Mesenchymal stem cell (in vitro differentiated cells and primary cell): Measurements from ENCODE around the gene SSNA1.

Experiments
- DNase-seq: peaks from one replicate; pipeline ENCODE4 v3.0.0-alpha.2; 2013
- H2AFZ ChIP-seq: one replicate; pipeline ENCODE4 v1.6.1; 2013; ENCODE audit warnings: low read depth, mild to moderate bottlenecking, control low read depth, inconsistent platforms, low read length, moderate library complexity
- H2AK5ac ChIP-seq: 2 replicates; pipeline ENCODE4 v1.6.1; 2013; ENCODE audit warnings: low read length, moderate library complexity, mild to moderate bottlenecking, inconsistent platforms; ENCODE audit not compliant: severe bottlenecking
- H2BK120ac ChIP-seq: one replicate; pipeline ENCODE4 v1.6.1; 2013; ENCODE audit warnings: low read depth, mild to moderate bottlenecking, inconsistent platforms, low read length, moderate library complexity
- H2BK12ac ChIP-seq, 2 experiments: one replicate each; pipeline ENCODE4 v1.6.1; 2013; ENCODE audit warnings: inconsistent platforms in 2 of 2, low read length in 2 of 2, mild to moderate bottlenecking in 2 of 2, moderate library complexity in 2 of 2, control low read depth in 1 of 2
- H2BK15ac ChIP-seq: one replicate; pipeline ENCODE4 v1.6.1; 2013; ENCODE audit warnings: mild to moderate bottlenecking, low read depth, inconsistent platforms; ENCODE audit not compliant: poor library complexity, severe bottlenecking
- H2BK5ac ChIP-seq: 2 replicates; pipeline ENCODE4 v1.6.1; 2013; ENCODE audit warnings: low read depth, mild to moderate bottlenecking, low read length, control low read depth, inconsistent platforms; ENCODE audit not compliant: poor library complexity, severe bottlenecking
- H3K14ac ChIP-seq, 2 experiments: one replicate each; pipeline ENCODE4 v1.6.1; 2013; ENCODE audit warnings: inconsistent platforms in 2 of 2, low read length in 2 of 2, control low read depth in 1 of 2, mild to moderate bottlenecking in 1 of 2, moderate library complexity in 1 of 2
- H3K18ac ChIP-seq, 2 experiments: one replicate each; pipeline ENCODE4 v1.6.1; 2013; ENCODE audit warnings: inconsistent platforms in 2 of 2, low read length in 2 of 2, control low read depth in 1 of 2, low read depth in 1 of 2, mild to moderate bottlenecking in 1 of 2
- H3K23ac ChIP-seq, 2 experiments: one replicate each; pipeline ENCODE4 v1.6.1; 2013; ENCODE audit warnings: inconsistent platforms in 2 of 2, low read length in 2 of 2, mild to moderate bottlenecking in 2 of 2, moderate library complexity in 2 of 2, control low read depth in 1 of 2
- H3K27ac ChIP-seq: 2 replicates; pipeline ENCODE4 v1.5.1; 2013; ENCODE audit warnings: mild to moderate bottlenecking, moderate library complexity, low read length, control low read depth, inconsistent platforms; ENCODE audit not compliant: poor library complexity, severe bottlenecking
- H3K27me3 ChIP-seq, 2 experiments: 2 replicates each; pipeline versions ENCODE4 v1.6.1 to v1.7.0; 2013; ENCODE audit warnings: low read length in 2 of 2, mild to moderate bottlenecking in 2 of 2, moderate library complexity in 2 of 2, control low read depth in 1 of 2, inconsistent platforms in 1 of 2; ENCODE audit not compliant: control insufficient read depth in 1 of 2, insufficient read depth in 1 of 2
- H3K36me3 ChIP-seq, 2 experiments: 2 replicates each; pipeline versions ENCODE4 v1.6.1 to v1.7.0; 2013; ENCODE audit warnings: low read length in 2 of 2, control low read depth in 1 of 2, inconsistent platforms in 1 of 2, low read depth in 1 of 2, mild to moderate bottlenecking in 1 of 2; ENCODE audit not compliant: insufficient read depth in 2 of 2, control insufficient read depth in 1 of 2
- H3K4ac ChIP-seq, 2 experiments: one replicate each; pipeline ENCODE4 v1.6.1; 2013; ENCODE audit warnings: inconsistent platforms in 2 of 2, low read length in 2 of 2, mild to moderate bottlenecking in 2 of 2, moderate library complexity in 2 of 2, control low read depth in 1 of 2, low read depth in 1 of 2
- H3K4me1 ChIP-seq: 2 replicates; pipeline ENCODE4 v1.6.1; 2013; ENCODE audit warnings: low read depth, low read length, control low read depth; ENCODE audit not compliant: control insufficient read depth, insufficient read depth
- H3K4me2 ChIP-seq: 2 replicates; pipeline ENCODE4 v1.6.1; 2013; ENCODE audit warnings: low read length, mild to moderate bottlenecking, inconsistent platforms; ENCODE audit not compliant: poor library complexity, severe bottlenecking
- H3K4me3 ChIP-seq, 2 experiments: 2 replicates each; pipeline versions ENCODE4 v1.5.1 to v1.7.0; 2013; ENCODE audit warnings: low read length in 2 of 2, mild to moderate bottlenecking in 2 of 2, control low read depth in 1 of 2, low read depth in 1 of 2; ENCODE audit not compliant: insufficient read depth in 1 of 2
- H3K79me1 ChIP-seq: replicated peaks from 2 replicates; pipeline ENCODE4 v1.6.1; 2013; ENCODE audit warnings: mild to moderate bottlenecking, control low read depth, low read length, inconsistent platforms; ENCODE audit not compliant: poor library complexity, severe bottlenecking
- H3K9ac ChIP-seq: 2 replicates; pipeline ENCODE4 v1.7.0; 2013; ENCODE audit warnings: mild to moderate bottlenecking, low read length, moderate library complexity
- H3K9me3 ChIP-seq: 2 replicates; pipeline ENCODE4 v1.7.0; 2013; ENCODE audit warnings: mild to moderate bottlenecking, low read length; ENCODE audit not compliant: control insufficient read depth
- H4K8ac ChIP-seq: one replicate; pipeline ENCODE4 v1.6.1; 2013; ENCODE audit warnings: inconsistent platforms, mild to moderate bottlenecking, low read length, moderate library complexity
- H4K91ac ChIP-seq: one replicate; pipeline ENCODE4 v1.6.1; 2013; ENCODE audit warnings: mild to moderate bottlenecking, low read length, inconsistent platforms
- WGBS: methylation state at CpG from one replicate; pipeline ENCODE4 v1.1.7; 2013; ENCODE audit warnings: mixed read lengths; 5-methylcytosine and 5-hydroxymethylcytosine counted together

SSNA1 gene

GRCh38 chr9:137140151-137141012 lies 48.1 kb upstream of the SSNA1 start:
- no peak overlapping the region for H4K8ac ChIP-seq
- no peak overlapping the region for H3K23ac ChIP-seq
- no peak overlapping the region for H2AFZ ChIP-seq
- H2BK15ac ChIP-seq = no peak overlapping the region
- H4K91ac ChIP-seq = no peak overlapping the region
- H2BK12ac ChIP-seq = no peak overlapping the region
- no peak overlapping the region for H2BK5ac ChIP-seq
- no peaks in the 10 kb centered on the region for H3K9me3 ChIP-seq
- H3K4me1 ChIP-seq = peaks cover 6% of the 10 kb centered on the region
- H2AK5ac ChIP-seq = no peak overlapping the region
- H3K9ac ChIP-seq = no peak overlapping the region
- no peak overlapping the region for H3K4ac ChIP-seq
- H3K4me2 ChIP-seq = no peak overlapping the region
- H2BK120ac ChIP-seq = no peak overlapping the region
- 68% methylated on average over 23 of the region's 26 CpGs for WGBS
- no peaks in the 10 kb centered on the region for H3K79me1 ChIP-seq
- H3K14ac ChIP-seq = no peak overlapping the region
- no peak for DNase-seq
- H3K36me3 ChIP-seq = peaks cover 0 to 8% of the 10 kb centered on the region in 2 experiments
- H3K4me3 ChIP-seq = no peak overlapping the region
- peaks cover 71 to 79% of the 10 kb centered on the region in 2 experiments for H3K27me3 ChIP-seq
- H3K18ac ChIP-seq = no peak overlapping the region
- no peak overlapping the region for H3K27ac ChIP-seq

- Histone ChIP-seq H2BK120ac (no peak overlapping the region), H3K79me1 (no peaks in the 10 kb centered on the region), H3K23ac (no peak overlapping the region), H3K27me3 (peaks cover 70 to 77% of the 10 kb centered on the region in 2 experiments), H2BK15ac (no peak overlapping the region), H3K4me1 (peaks cover 10% of the 10 kb centered on the region), H3K36me3 (peaks cover 0 to 8% of the 10 kb centered on the region in 2 experiments), H4K91ac (no peak overlapping the region), H3K14ac (no peak overlapping the region), H3K9me3 (no peaks in the 10 kb centered on the region), H2AK5ac (no peak overlapping the region), H2BK12ac (no peak overlapping the region), H2BK5ac (no peak overlapping the region), H3K4me2 (no peak overlapping the region), H4K8ac (no peak overlapping the region), H3K9ac (no peak overlapping the region), H2AFZ (no peak overlapping the region), H3K4me3 (no peak overlapping the region), H3K18ac (no peak overlapping the region), H3K4ac (no peak overlapping the region), H3K27ac (no peak overlapping the region)
- 77% methylated on average over 16 of the region's 17 CpGs for WGBS
- no peak for DNase-seq
Measured at GRCh38 chr9:137141050-137141810, 47.2 kb upstream of the SSNA1 start.

- Histone ChIP-seq H3K4me2 (no peak overlapping the region), H3K36me3 (peaks cover 0 to 8% of the 10 kb centered on the region in 2 experiments), H3K4me3 (no peak overlapping the region), H2AFZ (no peak overlapping the region), H3K4ac (no peak overlapping the region), H3K9me3 (no peaks in the 10 kb centered on the region), H3K79me1 (no peaks in the 10 kb centered on the region), H3K27ac (no peak overlapping the region), H3K9ac (no peak overlapping the region), H2BK5ac (no peak overlapping the region), H3K27me3 (peaks cover 59 to 69% of the 10 kb centered on the region in 2 experiments), H4K8ac (no peak overlapping the region), H3K4me1 (peaks cover 12% of the 10 kb centered on the region), H4K91ac (no peak overlapping the region), H3K18ac (no peak overlapping the region), H2AK5ac (no peak overlapping the region), H2BK120ac (no peak overlapping the region), H3K14ac (no peak overlapping the region), H2BK12ac (no peak overlapping the region), H2BK15ac (no peak overlapping the region), H3K23ac (no peak overlapping the region)
- 73% methylated on average over 24 of the region's 24 CpGs for WGBS
- no peak for DNase-seq
Measured at GRCh38 chr9:137141976-137142936, 46.2 kb upstream of the SSNA1 start.
